ENCODE data around the gene SPEF1. TPM values are rescaled to one million over a fixed set of nuclear protein-coding genes. Genes with fewer than 3 reads are reported as not detected.

The SPEF1 gene
- total and polyA plus RNA-seq, 2 of the 13 experiments (the other 11 are each of a cell fraction or from before 2014, with no cell fraction given) = 0.11 to 0.27 TPM

- TF ChIP-seq MNT (IDR thresholded peaks at IDR 0.05) (0 out of 2 replicates have a peak, but pooled peaks have one; percentile 11), ZBTB2 (CRISPR knock-in tag; IDR thresholded peaks at IDR 0.05; ENCODE audit: low read depth) (peak; percentile 84), REL (CRISPR knock-in tag; conservative IDR thresholded peaks at IDR 0.05) (peak; percentile 98), ZFP41 (CRISPR knock-in tag; IDR thresholded peaks at IDR 0.05; ENCODE audit: borderline replicate concordance) (peak; percentile 87; the same call in 1 of the 2 replicates), ZNF232 (CRISPR knock-in tag; IDR thresholded peaks at IDR 0.05; ENCODE audit: borderline replicate concordance) (peak; percentile 93), ATM (IDR thresholded peaks at IDR 0.05; ENCODE audit: borderline replicate concordance) (no peak), MED13 (CRISPR knock-in tag; IDR thresholded peaks at IDR 0.05) (peak; percentile 60; the same call in 1 of the 2 replicates), CCDC6 (CRISPR knock-in tag; IDR thresholded peaks at IDR 0.05) (peak; percentile 96), AKNA (CRISPR knock-in tag; IDR thresholded peaks at IDR 0.05; ENCODE audit: borderline replicate concordance) (peak; percentile 83; the same call in 1 of the 2 replicates), ZSCAN9 (CRISPR knock-in tag; IDR thresholded peaks at IDR 0.05; ENCODE audit: borderline replicate concordance) (peak; percentile 82; the same call in 1 of the 2 replicates), RAD51 (IDR thresholded peaks at IDR 0.05; ENCODE audit: borderline replicate concordance) (no peak)
- TF ChIP-seq, protein P1, sequence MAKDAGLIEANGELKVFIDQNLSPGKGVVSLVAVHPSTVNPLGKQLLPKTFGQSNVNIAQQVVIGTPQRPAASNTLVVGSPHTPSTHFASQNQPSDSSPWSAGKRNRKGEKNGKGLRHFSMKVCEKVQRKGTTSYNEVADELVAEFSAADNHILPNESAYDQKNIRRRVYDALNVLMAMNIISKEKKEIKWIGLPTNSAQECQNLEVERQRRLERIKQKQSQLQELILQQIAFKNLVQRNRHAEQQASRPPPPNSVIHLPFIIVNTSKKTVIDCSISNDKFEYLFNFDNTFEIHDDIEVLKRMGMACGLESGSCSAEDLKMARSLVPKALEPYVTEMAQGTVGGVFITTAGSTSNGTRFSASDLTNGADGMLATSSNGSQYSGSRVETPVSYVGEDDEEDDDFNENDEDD (CRISPR knock-in tag; IDR thresholded peaks at IDR 0.05; ENCODE audit: borderline replicate concordance) = peak; percentile 78
- TF ChIP-seq, protein P2, sequence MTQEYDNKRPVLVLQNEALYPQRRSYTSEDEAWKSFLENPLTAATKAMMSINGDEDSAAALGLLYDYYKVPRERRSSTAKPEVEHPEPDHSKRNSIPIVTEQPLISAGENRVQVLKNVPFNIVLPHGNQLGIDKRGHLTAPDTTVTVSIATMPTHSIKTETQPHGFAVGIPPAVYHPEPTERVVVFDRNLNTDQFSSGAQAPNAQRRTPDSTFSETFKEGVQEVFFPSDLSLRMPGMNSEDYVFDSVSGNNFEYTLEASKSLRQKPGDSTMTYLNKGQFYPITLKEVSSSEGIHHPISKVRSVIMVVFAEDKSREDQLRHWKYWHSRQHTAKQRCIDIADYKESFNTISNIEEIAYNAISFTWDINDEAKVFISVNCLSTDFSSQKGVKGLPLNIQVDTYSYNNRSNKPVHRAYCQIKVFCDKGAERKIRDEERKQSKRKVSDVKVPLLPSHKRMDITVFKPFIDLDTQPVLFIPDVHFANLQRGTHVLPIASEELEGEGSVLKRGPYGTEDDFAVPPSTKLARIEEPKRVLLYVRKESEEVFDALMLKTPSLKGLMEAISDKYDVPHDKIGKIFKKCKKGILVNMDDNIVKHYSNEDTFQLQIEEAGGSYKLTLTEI (CRISPR knock-in tag; conservative IDR thresholded peaks at IDR 0.05) = no peak
- TF ChIP-seq, protein P3, sequence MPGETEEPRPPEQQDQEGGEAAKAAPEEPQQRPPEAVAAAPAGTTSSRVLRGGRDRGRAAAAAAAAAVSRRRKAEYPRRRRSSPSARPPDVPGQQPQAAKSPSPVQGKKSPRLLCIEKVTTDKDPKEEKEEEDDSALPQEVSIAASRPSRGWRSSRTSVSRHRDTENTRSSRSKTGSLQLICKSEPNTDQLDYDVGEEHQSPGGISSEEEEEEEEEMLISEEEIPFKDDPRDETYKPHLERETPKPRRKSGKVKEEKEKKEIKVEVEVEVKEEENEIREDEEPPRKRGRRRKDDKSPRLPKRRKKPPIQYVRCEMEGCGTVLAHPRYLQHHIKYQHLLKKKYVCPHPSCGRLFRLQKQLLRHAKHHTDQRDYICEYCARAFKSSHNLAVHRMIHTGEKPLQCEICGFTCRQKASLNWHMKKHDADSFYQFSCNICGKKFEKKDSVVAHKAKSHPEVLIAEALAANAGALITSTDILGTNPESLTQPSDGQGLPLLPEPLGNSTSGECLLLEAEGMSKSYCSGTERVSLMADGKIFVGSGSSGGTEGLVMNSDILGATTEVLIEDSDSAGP (CRISPR knock-in tag; IDR thresholded peaks at IDR 0.05; ENCODE audit: borderline replicate concordance) = peak; percentile 97
Observed at GRCh38 chr20:3820048-3820900, 39.0 kb upstream of the SPEF1 start, which contains the start of gene AP5S1 (continued).
